K562 (cell line): ENCODE data around the gene RUNX1. TPM values are rescaled to one million over a fixed set of nuclear protein-coding genes. Genes with fewer than 3 reads are reported as not detected.

Experiments
- CAMTA2 ChIP-seq: fragments of 250-450 bp; sonication (Bioruptor Pico); conservative IDR thresholded peaks from 2 replicates; pipeline ENCODE4 v1.5.1; 2022
- CHCHD3 ChIP-seq: fragments of 250-450 bp; sonication (Bioruptor Pico); IDR thresholded peaks from 2 replicates; pipeline ENCODE4 v2.1.2; 2022; ENCODE audit warnings: mild to moderate bottlenecking
- CHD7 ChIP-seq: fragments of 200-600 bp; sonication (generic); IDR thresholded peaks from one replicate; pipeline ENCODE4 v1.6.1; 2012; ENCODE audit warnings: mild to moderate bottlenecking, low read depth, low read length, inconsistent platforms
- CREB3 ChIP-seq: fragments of 450-650 bp; conservative IDR thresholded peaks from 2 replicates; pipeline ENCODE4 v1.6.1; 2016; ENCODE audit warnings: missing genetic modification characterization, low read depth, mild to moderate bottlenecking, missing compliant biosample characterization, moderate library complexity
- DIDO1 ChIP-seq: fragments of 450-650 bp; IDR thresholded peaks from 2 replicates; pipeline ENCODE4 v1.6.1; 2016; ENCODE audit warnings: low read depth, missing biosample characterization, missing genetic modification characterization
- HDGF ChIP-seq: fragments of 450-650 bp; IDR thresholded peaks from 2 replicates; pipeline ENCODE4 v1.6.1; 2016
- HMGXB4 ChIP-seq: sonication (generic); formaldehyde crosslinking; IDR thresholded peaks from 2 replicates; pipeline ENCODE4 v1.8.1; 2023; ENCODE audit warnings: mild to moderate bottlenecking, missing genetic modification reagents
- KLF6 ChIP-seq: fragments of 250-450 bp; sonication (Bioruptor Pico); IDR thresholded peaks from 2 replicates; pipeline ENCODE4 v1.4.0; 2020; ENCODE audit warnings: mild to moderate bottlenecking, moderate library complexity, borderline replicate concordance
- NFXL1 ChIP-seq: fragments of 450-650 bp; formaldehyde crosslinking; IDR thresholded peaks from 2 replicates; pipeline ENCODE4 v1.4.0; 2021; ENCODE audit warnings: mild to moderate bottlenecking
- SREBF1 ChIP-seq: fragments of 150-350 bp; IDR thresholded peaks from 2 replicates; pipeline ENCODE4 v1.6.1; 2014; ENCODE audit warnings: antibody characterized with exemption, low read depth, low read length, borderline replicate concordance
- ZBTB5 ChIP-seq: fragments of 450-650 bp; IDR thresholded peaks from 2 replicates; pipeline ENCODE4 v1.6.1; 2017; ENCODE audit warnings: antibody characterized with exemption
- polyA plus RNA-seq, 8 experiments: library from polyadenylated mRNA; depleted of rRNA in 4 of 8; stranded (reverse) in 5 of 8; unstranded in 3 of 8; fragments of >200 nt; fragmentation: Nextera tagmentation in 2 of 8; fragmentation: Illumina TruSeq in 1 of 8; extraction: Ambion mirVana in 2 of 8; extraction: Trizol in 1 of 8; gene quantifications; 2 replicates each; pipeline versions ENCODE4 v1.2.1 to v1.2.3, GENCODE V29; 2011 to 2014; ENCODE audit warnings: inconsistent platforms in 1 of 8, missing spikeins in 1 of 8
- total RNA-seq, 7 experiments: library from RNA; depleted of rRNA in 6 of 7; stranded (reverse); fragments of >200 nt in 6 of 7; fragmentation: Illumina TruSeq in 2 of 7; extraction: Trizol in 2 of 7; gene quantifications; 2 replicates each; pipeline versions ENCODE4 v1.2.1 to v1.2.3, GENCODE V29; 2011 to 2021; ENCODE audit warnings: low replicate concordance in 1 of 7

The RUNX1 gene
- total and polyA plus RNA-seq, 9 of the 15 experiments (the other 6 are each of a cell fraction or from before 2014, with no cell fraction given): 2.2 to 68.6 (median 17.8) TPM

DNA sequence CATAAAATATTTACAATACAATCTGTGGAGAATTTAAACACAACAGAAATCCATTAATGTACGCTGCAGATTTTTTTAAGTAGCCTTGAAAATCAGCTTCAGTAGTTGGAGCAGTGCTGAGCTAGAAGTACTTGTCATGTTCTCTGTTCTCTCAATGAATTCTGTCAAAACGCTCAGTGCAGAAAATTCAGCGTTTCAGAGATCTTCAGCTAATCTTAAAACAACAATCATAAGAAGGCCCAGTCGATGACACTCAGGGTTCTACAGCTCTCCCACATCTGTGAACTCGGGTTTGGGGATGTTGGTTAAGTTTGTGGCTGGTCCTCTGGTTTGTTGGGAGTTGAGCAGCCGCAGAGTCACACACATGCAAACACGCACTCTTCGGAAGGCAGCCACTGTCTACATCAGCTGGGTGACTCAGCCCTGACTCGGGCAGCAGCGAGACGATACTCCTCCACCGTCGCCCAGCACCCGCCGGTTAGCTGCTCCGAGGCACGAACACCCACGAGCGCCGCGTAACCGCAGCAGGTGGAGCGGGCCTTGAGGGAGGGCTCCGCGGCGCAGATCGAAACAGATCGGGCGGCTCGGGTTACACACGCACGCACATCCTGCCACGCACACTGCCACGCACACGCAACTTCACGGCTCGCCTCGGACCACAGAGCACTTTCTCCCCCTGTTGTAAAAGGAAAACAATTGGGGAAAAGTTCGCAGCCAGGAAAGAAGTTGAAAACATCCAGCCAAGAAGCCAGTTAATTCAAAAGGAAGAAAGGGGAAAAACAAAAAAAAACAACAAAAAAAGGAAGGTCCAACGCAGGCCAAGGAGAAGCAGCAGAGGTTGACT lies 161.2 kb downstream of the RUNX1 start (continued):
- TF ChIP-seq CHD7 (no peak), ZBTB5 (0 out of 2 replicates have a peak, but pooled peaks have one; percentile 17), DIDO1 (no peak), HDGF (no peak), SREBF1 (no peak), KLF6 (CRISPR knock-in tag) (no peak), CREB3 (no peak), CAMTA2 (no peak), CHCHD3 (CRISPR knock-in tag) (no peak), NFXL1 (no peak), HMGXB4 (CRISPR knock-in tag) (0 out of 2 replicates have a peak, but pooled peaks have one; percentile 56)
